ENCODE results near the gene CERS1.
A peak's percentile ranks its signal among the peaks of the same experiment; 100 is the strongest.
"Not testable (repeated sequence)": the region's sequence is repeated elsewhere in the genome, so short reads cannot be mapped to it uniquely, and the experiment has no call there.

The CERS1 gene

DNA sequence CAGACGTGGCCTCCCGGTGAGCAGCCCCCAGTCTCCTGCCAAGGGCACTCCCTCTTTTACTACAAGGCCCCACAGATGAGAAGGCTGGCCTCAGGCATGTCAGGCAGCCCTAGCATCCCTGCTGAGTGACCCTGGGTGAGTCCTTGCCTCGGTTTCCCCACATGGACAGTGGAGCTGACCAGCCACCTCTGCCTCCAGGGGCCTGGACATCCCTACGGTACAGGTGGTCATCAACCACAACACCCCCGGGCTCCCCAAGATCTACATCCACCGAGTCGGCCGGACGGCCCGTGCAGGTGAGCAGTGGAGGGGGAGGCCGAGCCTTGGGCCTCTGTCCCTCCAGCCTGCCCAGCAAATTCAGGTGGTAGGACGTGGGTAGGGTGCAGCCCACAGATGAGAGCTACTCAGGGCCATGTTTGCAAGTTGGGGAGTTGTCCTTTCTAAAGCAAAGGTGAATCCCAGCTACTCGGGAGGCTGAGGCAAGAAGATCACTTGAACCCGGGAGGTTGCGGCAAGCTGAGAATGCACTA lies 28.8 kb upstream of the CERS1 start:
- Mint-ChIP-seq H3K9me3 (ENCODE audit: low read depth) (no peaks in the 10 kb centered on the region), H3K4me1 (ENCODE audit: low read depth) (peaks cover 10% of the 10 kb centered on the region), H3K27me3 (no peaks in the 10 kb centered on the region), H3K4me3 (no peak overlapping the region), H3K27ac (no peak overlapping the region), H3K36me3 (no peaks in the 10 kb centered on the region)

DNA sequence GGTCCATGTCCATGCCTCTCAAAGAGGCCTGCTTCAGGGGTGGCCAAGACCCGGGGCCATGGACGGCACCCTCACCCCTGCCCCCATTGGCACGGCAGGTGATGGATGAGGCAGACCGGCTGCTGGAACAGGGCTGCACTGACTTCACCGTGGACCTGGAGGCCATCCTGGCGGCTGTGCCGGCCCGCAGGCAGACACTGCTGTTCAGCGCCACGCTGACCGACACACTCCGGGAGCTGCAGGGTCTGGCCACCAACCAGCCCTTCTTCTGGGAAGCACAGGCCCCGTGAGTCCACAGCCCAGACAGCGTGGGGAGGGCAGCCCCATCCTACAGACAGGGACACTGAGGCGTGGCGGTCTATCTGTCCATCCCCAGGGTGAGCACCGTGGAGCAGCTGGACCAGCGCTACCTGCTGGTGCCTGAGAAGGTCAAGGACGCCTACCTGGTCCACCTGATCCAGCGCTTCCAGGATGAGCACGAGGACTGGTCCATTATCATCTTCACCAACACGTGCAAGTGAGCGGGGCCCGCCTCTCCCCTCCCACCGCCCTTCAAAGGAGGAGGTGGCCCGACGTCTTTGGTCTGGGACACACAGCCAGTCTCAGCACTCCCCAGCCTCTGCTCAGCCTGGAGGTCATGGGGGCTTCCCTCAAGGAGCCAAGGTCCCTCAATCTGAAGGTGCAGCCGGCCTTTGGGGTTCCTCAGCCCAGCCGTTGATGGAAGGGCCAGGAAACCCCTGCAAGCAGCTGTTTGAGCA lies 26.4 kb upstream of the CERS1 start:
- Mint-ChIP-seq H3K4me1 (ENCODE audit: low read depth) (peaks cover 26% of the 10 kb centered on the region), H3K36me3 (no peaks in the 10 kb centered on the region), H3K4me3 (no peak overlapping the region), H3K27ac (no peak overlapping the region), H3K27me3 (no peaks in the 10 kb centered on the region), H3K9me3 (ENCODE audit: low read depth) (no peaks in the 10 kb centered on the region)

DNA sequence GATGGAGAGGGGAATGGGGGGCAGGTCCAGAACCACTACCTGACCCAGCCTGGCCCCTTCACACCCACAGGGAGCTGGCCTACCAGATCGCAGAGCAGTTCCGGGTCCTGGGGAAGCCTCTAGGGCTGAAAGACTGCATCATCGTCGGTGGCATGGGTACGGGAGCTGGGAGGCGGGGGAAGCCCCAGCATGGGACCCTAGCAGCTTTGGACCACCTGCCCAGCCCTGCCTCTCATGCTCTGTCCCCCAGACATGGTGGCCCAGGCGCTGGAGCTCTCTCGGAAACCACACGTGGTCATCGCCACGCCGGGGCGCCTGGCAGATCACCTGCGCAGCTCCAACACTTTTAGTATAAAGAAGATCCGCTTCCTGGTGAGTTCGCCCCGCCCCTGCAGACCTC lies 25.6 kb upstream of the CERS1 start:
- Mint-ChIP-seq H3K36me3 (no peaks in the 10 kb centered on the region), H3K27ac (no peak overlapping the region), H3K9me3 (ENCODE audit: low read depth) (no peaks in the 10 kb centered on the region), H3K4me3 (peak overlapping the region; percentile 99), H3K27me3 (no peaks in the 10 kb centered on the region), H3K4me1 (ENCODE audit: low read depth) (peaks cover 30% of the 10 kb centered on the region)

DNA sequence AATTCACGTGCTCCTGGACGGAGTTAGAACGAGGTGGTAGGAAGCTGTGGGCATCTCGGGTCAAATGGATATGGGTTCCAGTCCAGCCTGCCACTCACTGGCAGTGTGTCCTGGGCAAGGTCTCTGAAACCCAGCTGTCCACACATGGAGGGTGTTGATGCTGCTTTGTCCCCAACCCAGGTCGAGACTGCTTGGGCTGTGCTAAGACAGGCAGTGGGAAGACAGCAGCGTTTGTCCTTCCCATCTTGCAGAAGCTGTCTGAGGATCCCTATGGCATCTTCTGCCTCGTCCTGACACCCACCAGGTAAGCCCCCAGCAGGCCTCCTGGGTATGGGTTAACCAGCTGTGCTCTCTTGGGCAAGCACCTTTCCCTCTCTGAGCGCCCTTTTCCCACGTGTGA lies 24.4 kb upstream of the CERS1 start:
- Mint-ChIP-seq H3K4me3 (peak overlapping the region; percentile 99), H3K36me3 (no peaks in the 10 kb centered on the region), H3K27ac (peak overlapping the region; percentile 97), H3K4me1 (ENCODE audit: low read depth) (peaks cover 35% of the 10 kb centered on the region), H3K9me3 (ENCODE audit: low read depth) (no peaks in the 10 kb centered on the region), H3K27me3 (no peaks in the 10 kb centered on the region)

DNA sequence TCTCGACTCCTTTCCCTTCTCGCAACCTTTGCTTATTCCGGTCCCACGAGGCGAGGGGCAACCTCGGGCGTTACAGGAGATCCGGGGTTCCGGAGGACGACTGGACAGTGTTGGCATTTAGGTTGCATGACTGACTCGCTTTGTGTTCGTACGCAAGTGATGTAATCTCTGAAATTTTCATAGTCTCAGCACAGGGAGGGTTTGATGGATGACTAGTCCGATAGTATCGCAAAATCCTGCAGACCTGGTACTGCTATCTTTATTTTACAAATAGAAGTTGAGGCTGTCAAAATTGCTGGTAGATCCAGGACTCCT lies 23.9 kb upstream of the CERS1 start:
- H3K4me1 Mint-ChIP-seq (ENCODE audit: low read depth): peaks cover 39% of the 10 kb centered on the region
- no peaks in the 10 kb centered on the region for H3K9me3 Mint-ChIP-seq (ENCODE audit: low read depth)
- H3K27me3 Mint-ChIP-seq: no peaks in the 10 kb centered on the region
- peak overlapping the region; percentile 99 for H3K4me3 Mint-ChIP-seq
- peak overlapping the region; percentile 97 for H3K27ac Mint-ChIP-seq
- H3K36me3 Mint-ChIP-seq: no peaks in the 10 kb centered on the region

DNA sequence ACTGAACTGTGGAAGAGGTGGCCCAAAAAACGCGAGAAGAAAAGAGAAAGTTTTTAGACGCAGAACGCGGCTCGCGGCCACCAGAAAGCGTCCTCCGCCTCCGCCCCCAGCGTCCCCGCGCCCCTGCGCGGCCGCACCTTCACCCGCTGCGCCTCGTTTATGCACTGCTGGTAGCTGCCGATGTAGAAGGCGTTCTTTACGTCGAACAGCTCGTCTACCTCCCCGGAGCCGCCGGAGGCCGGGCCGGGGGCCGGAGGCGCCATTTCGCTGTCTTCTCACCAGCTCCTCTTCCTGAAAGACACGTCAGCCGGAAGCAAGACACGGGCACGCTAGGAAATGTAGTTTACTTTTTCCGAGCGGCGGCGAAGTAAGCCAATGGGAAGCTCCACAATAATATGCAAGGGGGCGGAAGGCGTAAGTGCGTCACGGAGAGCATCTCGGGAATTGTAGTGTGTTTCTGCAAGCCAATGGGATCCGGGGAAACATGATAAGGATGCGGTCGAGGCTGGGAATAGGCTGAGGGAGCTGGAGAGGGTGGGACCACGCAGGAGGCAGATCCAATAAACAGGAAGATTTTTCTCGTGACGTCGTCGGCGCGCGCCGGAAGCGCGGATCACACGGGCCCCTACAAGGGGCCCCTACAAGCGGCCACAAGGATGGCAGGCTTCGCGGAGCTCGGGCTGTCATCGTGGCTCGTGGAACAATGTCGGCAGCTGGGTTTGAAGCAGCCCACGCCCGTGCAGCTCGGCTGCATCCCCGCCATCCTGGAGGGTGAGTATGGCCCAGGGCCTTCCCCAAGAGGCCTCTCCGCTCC lies 23.3 kb upstream of the CERS1 start, which contains the start of the genes COPE and DDX49:
Gene COPE (minus strand): TSS at position 302 of the 814 bp plus-strand sequence. CDS start 39 bp downstream, at position 263.
Gene DDX49 (plus strand): TSS at position 630 of the 814 bp plus-strand sequence. CDS start 27 bp downstream, at position 657.
- H3K4me1 Mint-ChIP-seq (ENCODE audit: low read depth): peaks cover 39% of the 10 kb centered on the region
- H3K36me3 Mint-ChIP-seq: no peaks in the 10 kb centered on the region
- peak within 1 kb of the TSS; percentile 99 for H3K4me3 Mint-ChIP-seq
- H3K27ac Mint-ChIP-seq: peak within 1 kb of the TSS; percentile 97
- H3K27me3 Mint-ChIP-seq: no peaks in the 10 kb centered on the region
- no peaks in the 10 kb centered on the region for H3K9me3 Mint-ChIP-seq (ENCODE audit: low read depth)

DNA sequence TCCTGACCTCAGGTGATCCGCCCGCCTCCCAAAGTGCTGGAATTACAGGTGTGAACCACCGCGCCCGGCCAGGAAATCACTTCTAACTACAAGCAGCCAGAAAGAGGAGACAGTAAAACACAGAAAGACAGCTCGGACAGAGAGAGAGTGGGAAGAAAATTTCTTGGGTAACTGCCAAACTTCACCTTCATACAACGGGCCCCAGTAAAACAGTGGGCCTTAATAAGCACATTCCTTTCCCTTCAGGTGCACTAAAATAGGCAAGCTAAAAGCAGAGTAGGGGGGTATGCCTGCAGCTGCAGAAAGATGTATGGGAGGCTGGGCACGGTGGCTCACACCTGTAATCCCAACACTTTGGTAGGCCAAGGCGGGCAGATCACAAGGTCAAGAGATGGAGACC lies 21.6 kb upstream of the CERS1 start:
- Mint-ChIP-seq H3K27ac (peak overlapping the region; percentile 58), H3K4me3 (peak overlapping the region; percentile 99), H3K4me1 (ENCODE audit: low read depth) (peaks cover 45% of the 10 kb centered on the region)
- not testable (repeated sequence) for H3K27me3 Mint-ChIP-seq; H3K36me3 Mint-ChIP-seq; H3K9me3 Mint-ChIP-seq (ENCODE audit: low read depth)

DNA sequence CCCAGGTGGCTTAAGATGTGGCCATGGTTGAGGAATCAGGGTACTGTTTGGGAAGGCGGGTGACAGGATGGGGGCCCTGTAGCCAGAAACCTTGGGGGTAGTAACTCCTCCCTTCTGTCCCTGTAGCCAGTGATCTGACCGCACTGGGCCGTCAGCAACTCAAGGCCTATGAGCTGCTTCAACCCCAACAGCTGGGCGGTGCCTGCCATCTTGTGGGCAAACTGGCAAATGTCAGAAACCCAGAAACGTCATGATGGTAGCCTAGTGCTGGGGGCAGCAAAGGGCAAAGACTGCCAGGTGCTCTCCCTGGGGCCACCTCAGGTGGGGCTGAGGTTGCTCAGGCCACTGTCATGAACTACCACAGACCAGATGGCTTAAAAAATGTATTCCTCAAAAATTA lies 19.7 kb upstream of the CERS1 start:
- H3K36me3 Mint-ChIP-seq: peaks cover 2% of the 10 kb centered on the region
- peak overlapping the region; percentile 28 for H3K27ac Mint-ChIP-seq

DNA sequence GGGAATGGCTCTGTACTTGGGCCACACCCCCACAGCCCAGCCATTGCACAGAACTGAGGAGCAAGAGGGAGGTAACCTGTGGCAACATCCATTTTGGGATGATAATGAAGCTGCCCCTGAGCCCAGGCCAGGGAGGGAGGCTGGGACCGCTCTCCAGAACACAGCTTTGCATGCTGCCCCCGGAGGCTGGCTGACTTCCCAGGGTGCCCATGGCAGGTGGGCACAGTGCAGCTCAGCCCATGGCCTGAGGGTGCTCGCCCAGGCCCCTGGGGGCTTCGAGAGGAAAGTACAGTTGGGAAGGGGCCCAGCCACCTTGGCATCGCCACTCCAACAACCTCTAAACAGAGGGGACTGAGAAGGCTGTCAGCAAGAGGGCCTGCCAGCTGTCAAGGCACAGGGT lies 17.5 kb upstream of the CERS1 start:
- Mint-ChIP-seq H3K9me3 (ENCODE audit: low read depth) (no peaks in the 10 kb centered on the region), H3K4me1 (ENCODE audit: low read depth) (peaks cover 27% of the 10 kb centered on the region), H3K4me3 (no peak overlapping the region), H3K27me3 (no peaks in the 10 kb centered on the region), H3K36me3 (peaks cover 2% of the 10 kb centered on the region), H3K27ac (no peak overlapping the region)

More for the DNA sequence above, 19.7 kb upstream of the CERS1 start:
- Mint-ChIP-seq H3K27me3 (no peaks in the 10 kb centered on the region), H3K9me3 (ENCODE audit: low read depth) (no peaks in the 10 kb centered on the region), H3K4me1 (ENCODE audit: low read depth) (peaks cover 41% of the 10 kb centered on the region), H3K4me3 (peak overlapping the region; percentile 44)

DNA sequence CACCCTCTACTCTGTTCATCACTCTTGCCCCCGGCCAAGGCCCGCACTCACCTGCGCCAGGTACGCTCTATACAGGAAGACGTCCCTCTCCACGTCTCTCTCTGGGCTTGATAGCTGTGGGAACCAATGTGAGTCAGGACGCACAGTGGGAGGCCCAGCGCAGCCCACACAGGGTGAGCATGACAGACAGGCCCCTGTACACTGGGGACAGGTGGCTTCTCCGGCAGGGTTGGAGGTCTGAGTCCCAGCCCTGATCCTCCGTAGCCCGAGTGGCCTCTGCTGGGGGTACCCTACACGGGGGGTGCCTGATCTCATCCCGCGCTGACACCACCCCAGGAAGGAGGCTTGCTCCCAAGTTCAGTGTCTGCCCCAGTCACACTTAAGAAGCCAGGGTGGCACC lies 17.0 kb upstream of the CERS1 start:
- Mint-ChIP-seq H3K9me3 (ENCODE audit: low read depth) (no peaks in the 10 kb centered on the region), H3K4me3 (no peak overlapping the region), H3K27ac (no peak overlapping the region), H3K36me3 (peaks cover 2% of the 10 kb centered on the region), H3K27me3 (no peaks in the 10 kb centered on the region), H3K4me1 (ENCODE audit: low read depth) (peaks cover 22% of the 10 kb centered on the region)

DNA sequence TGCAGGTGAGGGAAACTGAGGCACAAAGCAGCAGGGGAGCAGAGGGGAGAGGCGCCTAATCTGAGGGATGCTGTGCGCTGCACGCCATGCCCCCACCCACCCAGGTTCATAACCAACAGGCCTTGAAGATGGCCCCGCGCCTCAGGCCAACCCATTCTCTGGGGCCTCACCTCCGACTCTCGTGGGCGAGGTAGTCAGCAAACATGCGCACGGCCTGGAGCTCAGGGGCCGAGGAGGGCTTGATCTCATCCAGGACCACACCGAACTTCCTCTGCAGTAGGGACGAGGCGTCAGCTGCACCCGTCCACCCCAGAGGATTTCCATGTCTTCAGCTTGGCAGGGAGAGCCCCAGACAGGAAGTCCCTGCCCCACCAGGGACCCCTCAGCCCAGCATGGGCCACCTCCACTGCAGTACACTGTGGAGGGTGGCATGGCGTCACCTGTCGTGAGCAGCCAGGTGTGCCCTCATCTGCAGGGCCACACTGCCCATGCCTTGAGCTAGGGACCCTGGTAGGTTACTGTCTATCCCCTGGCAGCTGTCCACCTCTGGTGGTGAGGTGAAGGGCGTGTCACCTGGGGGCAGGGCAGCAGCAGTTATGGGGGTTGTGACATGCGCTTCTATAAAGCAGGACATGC lies 15.0 kb upstream of the CERS1 start:
- Mint-ChIP-seq H3K4me1 (ENCODE audit: low read depth) (peaks cover 14% of the 10 kb centered on the region), H3K9me3 (ENCODE audit: low read depth) (no peaks in the 10 kb centered on the region), H3K27ac (no peak overlapping the region), H3K4me3 (no peak overlapping the region), H3K27me3 (no peaks in the 10 kb centered on the region), H3K36me3 (peaks cover 2% of the 10 kb centered on the region)

DNA sequence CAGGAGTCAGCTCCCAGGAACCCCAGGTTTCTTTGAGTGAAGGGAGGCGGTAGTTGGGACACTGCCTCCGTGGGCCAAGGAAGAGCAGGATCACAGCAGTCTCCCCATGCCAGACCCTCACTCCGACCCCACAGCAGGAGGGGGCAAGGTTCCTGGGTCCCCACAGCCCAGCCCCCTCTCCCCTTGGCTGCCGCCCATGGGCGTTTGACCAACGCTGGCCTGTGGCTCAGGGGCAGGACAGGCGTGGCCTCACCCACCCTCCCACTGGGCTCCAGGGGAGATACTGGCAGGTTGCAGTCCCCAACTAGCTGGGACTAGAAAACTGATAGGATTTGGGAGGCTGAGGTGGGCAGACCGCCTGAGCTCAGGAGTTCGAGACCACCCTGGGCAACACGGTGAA lies 14.1 kb upstream of the CERS1 start:
- H3K27me3 Mint-ChIP-seq: no peaks in the 10 kb centered on the region
- H3K36me3 Mint-ChIP-seq: peaks cover 2% of the 10 kb centered on the region
- H3K4me1 Mint-ChIP-seq (ENCODE audit: low read depth): peaks cover 7% of the 10 kb centered on the region
- no peaks in the 10 kb centered on the region for H3K9me3 Mint-ChIP-seq (ENCODE audit: low read depth)
- H3K27ac Mint-ChIP-seq: no peak overlapping the region
- no peak overlapping the region for H3K4me3 Mint-ChIP-seq

DNA sequence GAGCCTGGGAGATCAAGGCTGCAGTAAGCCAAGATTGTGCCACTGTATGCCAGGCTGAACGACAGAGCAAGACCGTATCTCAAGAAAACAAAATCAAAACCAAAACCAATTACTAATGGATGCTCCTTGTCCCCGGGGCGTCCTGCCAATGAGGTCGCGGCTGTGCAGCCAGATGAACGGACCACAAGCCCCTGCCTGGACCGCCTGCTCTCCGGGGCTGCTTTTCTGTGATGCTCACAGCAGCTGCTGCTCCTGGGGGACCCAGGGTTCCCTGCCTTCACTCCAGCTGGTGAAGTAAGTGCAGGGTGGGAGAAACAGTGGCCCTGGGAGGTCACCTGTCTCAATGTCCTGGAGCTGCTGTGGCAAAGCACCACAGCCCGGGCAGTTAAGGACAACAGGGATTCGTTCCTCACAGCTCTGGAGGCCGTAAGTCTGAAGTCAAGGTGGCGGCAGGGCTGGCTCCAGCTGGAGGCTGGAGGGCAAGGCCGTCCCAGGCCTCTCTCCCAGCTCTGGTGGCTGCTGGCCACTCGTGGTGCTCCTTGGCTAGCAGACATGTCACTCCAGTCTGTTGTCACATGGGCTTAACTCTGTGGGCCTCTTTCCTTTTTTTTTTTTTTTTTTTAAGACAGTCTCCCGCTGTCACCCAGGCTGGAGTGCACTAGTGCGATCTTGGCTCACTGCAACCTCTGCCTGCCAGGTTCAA lies 13.1 kb upstream of the CERS1 start:
- H3K27ac Mint-ChIP-seq: no peak overlapping the region
- H3K9me3 Mint-ChIP-seq (ENCODE audit: low read depth): no peaks in the 10 kb centered on the region
- peaks cover 6% of the 10 kb centered on the region for H3K4me1 Mint-ChIP-seq (ENCODE audit: low read depth)
- H3K36me3 Mint-ChIP-seq: peaks cover 2% of the 10 kb centered on the region
- no peaks in the 10 kb centered on the region for H3K27me3 Mint-ChIP-seq
- no peak overlapping the region for H3K4me3 Mint-ChIP-seq

DNA sequence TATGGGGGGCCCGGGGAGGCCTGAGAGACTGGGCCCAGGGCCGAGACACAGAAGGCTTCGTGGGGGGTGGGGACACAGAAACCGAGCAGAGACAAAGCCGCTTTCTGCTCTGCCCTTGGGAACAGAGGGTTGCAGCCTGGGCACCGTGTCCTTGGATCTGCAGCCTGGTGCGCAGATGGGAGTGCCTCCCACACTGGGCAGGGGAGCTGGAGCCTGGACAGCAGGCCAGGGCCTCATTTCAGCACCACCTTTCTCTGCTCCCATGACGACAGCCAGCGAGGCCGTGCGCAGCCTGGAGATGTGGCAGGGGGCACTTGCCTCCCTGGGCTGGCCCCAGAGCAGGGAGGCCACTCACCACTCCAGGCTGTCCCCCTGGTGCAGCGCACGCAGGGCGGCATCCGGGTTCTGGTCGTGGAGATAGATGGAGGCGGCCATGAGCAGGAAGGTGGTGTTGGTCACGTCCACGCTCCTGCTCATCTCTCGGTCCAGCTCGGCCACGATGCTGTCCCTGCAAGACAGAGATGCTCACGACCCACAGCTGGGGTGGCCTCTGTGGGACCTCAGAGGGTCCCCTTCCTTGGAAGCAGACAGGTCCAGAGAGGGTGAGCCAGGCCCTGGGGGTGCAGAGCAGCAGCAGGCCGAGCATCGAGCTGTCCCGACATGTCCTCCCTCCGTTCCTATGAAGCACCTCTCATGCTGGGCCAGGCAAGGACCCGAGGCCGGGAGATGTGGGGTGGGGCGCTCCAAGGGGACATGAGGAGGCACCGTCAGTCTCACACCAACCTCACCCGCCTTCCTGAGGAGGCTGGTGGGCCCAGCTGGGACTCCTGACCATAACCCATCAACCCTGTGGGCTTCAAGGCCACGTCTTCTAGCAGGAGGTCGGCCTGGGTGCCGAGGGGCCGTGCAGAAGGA lies 10.9 kb upstream of the CERS1 start:
- H3K27me3 Mint-ChIP-seq: no peaks in the 10 kb centered on the region
- H3K9me3 Mint-ChIP-seq (ENCODE audit: low read depth): no peaks in the 10 kb centered on the region
- H3K4me1 Mint-ChIP-seq (ENCODE audit: low read depth): no peaks in the 10 kb centered on the region
- no peak overlapping the region for H3K27ac Mint-ChIP-seq
- H3K4me3 Mint-ChIP-seq: no peak overlapping the region
- H3K36me3 Mint-ChIP-seq: no peaks in the 10 kb centered on the region

Measured in activated naive CD8-positive, alpha-beta T cell (primary cell).